Endothelial cell of umbilical vein (primary cell): ENCODE data around the gene C1orf159. TPM values are rescaled to one million over a fixed set of nuclear protein-coding genes. Genes with fewer than 3 reads are reported as not detected.

ENCODE experiments used
- BruUV-seq: library from RNA; stranded (reverse); fragments of 400-500 nt; replicated peaks from 2 replicates; lab custom pipeline; 2021; lab: Mats Ljungman, UMichigan
- CTCF ChIA-PET: fragments of 300-600, 350-600 bp; sonication (Branson Sonifier 250); formaldehyde crosslinking; loops from one replicate; lab custom pipeline; 2021; ENCODE audit warnings: antibody characterized with exemption, inconsistent platforms; lab: Charles Lee
- POLR2A ChIA-PET: fragments of 300-600, 350-600 bp; sonication (Branson Sonifier 250); formaldehyde crosslinking; loops from one replicate; lab custom pipeline; 2021; ENCODE audit warnings: antibody characterized with exemption, inconsistent platforms; lab: Charles Lee
- DNase-seq: peaks from one replicate; pipeline ENCODE4 v3.0.0-alpha.2; 2011; ENCODE audit warnings: low read depth, low spot score
- FAIRE-seq: peaks from 2 replicates; lab custom pipeline; 2011; peaks lifted over from hg19 to GRCh38; lab: Jason Lieb, UNC
- H2AFZ ChIP-seq: 2 replicates; pipeline ENCODE4 v1.6.0; 2012; ENCODE audit warnings: low read depth, low read length, control low read depth, inconsistent platforms
- H3K27ac ChIP-seq: 2 replicates; pipeline ENCODE4 v1.5.1; 2011; ENCODE audit warnings: low read depth, mild to moderate bottlenecking, control low read depth, low read length, moderate library complexity; ENCODE audit not compliant: insufficient read depth
- H3K27me3 ChIP-seq, 2 experiments: 2 replicates each; pipeline versions ENCODE4 v1.6.0 to v1.6.1; 2011; ENCODE audit warnings: low read length in 2 of 2, mixed read lengths in 1 of 2; ENCODE audit not compliant: control insufficient read depth in 2 of 2, insufficient read depth in 2 of 2
- H3K36me3 ChIP-seq, 2 experiments: 2 replicates in 1 of 2; 3 replicates in 1 of 2; pipeline ENCODE4 v1.5.1; 2011; ENCODE audit warnings: low read length in 2 of 2, mild to moderate bottlenecking in 1 of 2, moderate library complexity in 1 of 2; ENCODE audit not compliant: control insufficient read depth in 2 of 2, insufficient read depth in 2 of 2; ENCODE audit errors: extremely low read depth in 1 of 2
- H3K4me1 ChIP-seq: 3 replicates; pipeline ENCODE4 v1.5.1; 2011; ENCODE audit warnings: mild to moderate bottlenecking, low read length; ENCODE audit not compliant: control insufficient read depth, insufficient read depth; ENCODE audit errors: extremely low read depth
- H3K4me2 ChIP-seq: 2 replicates; pipeline ENCODE4 v1.6.1; 2011; ENCODE audit warnings: low read length, control low read depth, mixed read lengths; ENCODE audit not compliant: insufficient read depth
- H3K4me3 ChIP-seq, 3 experiments: fragments of 200-600 bp in 1 of 3; sonication (generic), shearing (Covaris generic) in 1 of 3; replicated peaks in 1 of 3; 2 replicates each; pipeline ENCODE4 v1.5.1; 2011 to 2016; ENCODE audit warnings: control low read depth in 3 of 3, low read length in 3 of 3, mild to moderate bottlenecking in 2 of 3, inconsistent platforms in 1 of 3, low read depth in 1 of 3, moderate library complexity in 1 of 3; ENCODE audit not compliant: insufficient read depth in 1 of 3
- H3K79me2 ChIP-seq: 2 replicates; pipeline ENCODE4 v1.6.0; 2012; ENCODE audit warnings: low read length, inconsistent platforms; ENCODE audit not compliant: control insufficient read depth, insufficient read depth
- H3K9ac ChIP-seq: replicated peaks from 2 replicates; pipeline ENCODE3; 2011; ENCODE audit warnings: low read length, control low read depth; ENCODE audit not compliant: insufficient read depth; ENCODE audit errors: extremely low read depth
- H3K9me1 ChIP-seq: replicated peaks from 3 replicates; pipeline ENCODE4 v1.6.0; 2011; ENCODE audit warnings: mild to moderate bottlenecking, low read length; ENCODE audit not compliant: control insufficient read depth, insufficient read depth; ENCODE audit errors: extremely low read depth
- H3K9me3 ChIP-seq: replicated peaks from 2 replicates; pipeline ENCODE4 v1.5.1; 2012; ENCODE audit warnings: low read length, inconsistent platforms; ENCODE audit not compliant: control insufficient read depth, insufficient read depth
- H4K20me1 ChIP-seq: replicated peaks from 2 replicates; pipeline ENCODE3; 2011; ENCODE audit warnings: mild to moderate bottlenecking, low read length; ENCODE audit not compliant: control insufficient read depth, insufficient read depth; ENCODE audit errors: extremely low read depth
- CTCF ChIP-seq, 2 donors: IDR thresholded peaks; 1 replicate in 1 of 2; 2 replicates in 1 of 2; pipeline ENCODE4 v1.5.1; 2011; ENCODE audit warnings: low read length in 2 of 2, mild to moderate bottlenecking in 2 of 2, moderate library complexity in 2 of 2, control low read depth in 1 of 2, inconsistent platforms in 1 of 2, low read depth in 1 of 2; ENCODE audit not compliant: insufficient read depth in 1 of 2; ENCODE audit errors: extremely low read depth in 1 of 2
- EZH2 ChIP-seq: IDR thresholded peaks from 2 replicates; pipeline ENCODE4 v1.6.1; 2012; ENCODE audit warnings: borderline replicate concordance, low read depth, mild to moderate bottlenecking, moderate library complexity, low read length, inconsistent platforms; ENCODE audit not compliant: severe bottlenecking
- FOS ChIP-seq: IDR thresholded peaks from 2 replicates; pipeline ENCODE4 v1.6.1; 2011; ENCODE audit warnings: mild to moderate bottlenecking, low read length, moderate library complexity, borderline replicate concordance; ENCODE audit not compliant: insufficient read depth
- GATA2 ChIP-seq: IDR thresholded peaks from 2 replicates; pipeline ENCODE4 v1.7.0; 2011; ENCODE audit warnings: low read depth, mild to moderate bottlenecking, moderate library complexity, mixed read lengths, low read length; ENCODE audit not compliant: insufficient read length, insufficient read depth
- JUN ChIP-seq: IDR thresholded peaks from 2 replicates; pipeline ENCODE4 v1.6.1; 2011; ENCODE audit warnings: borderline replicate concordance, low read depth; ENCODE audit not compliant: insufficient read length, insufficient read depth
- MAX ChIP-seq: IDR thresholded peaks from 2 replicates; pipeline ENCODE4 v1.6.1; 2011; ENCODE audit not compliant: insufficient read depth, insufficient read length
- MYC ChIP-seq: IDR thresholded peaks from one replicate; pipeline ENCODE4 v1.6.1; 2011; ENCODE audit warnings: mild to moderate bottlenecking, low read depth, low read length
- POLR2A ChIP-seq: IDR thresholded peaks from 2 replicates; pipeline ENCODE4 v1.6.1; 2012; ENCODE audit warnings: low read depth, mild to moderate bottlenecking, control low read depth, low read length
- POLR2AphosphoS5 ChIP-seq: IDR thresholded peaks from 2 replicates; pipeline ENCODE4 v1.6.1; 2012; ENCODE audit warnings: low read depth, mild to moderate bottlenecking, control low read depth, low read length, moderate library complexity; ENCODE audit not compliant: insufficient read depth
- dilution Hi-C: fragments of 300-500 bp; cut with MboI; formaldehyde crosslinking; loops from one replicate; pipeline ENCODE4 v1.15.0; 2019; ENCODE audit warnings: low sequenced_read_pairs; ENCODE audit not compliant: extremely low pct_ligation_motif_present
- intact Hi-C: fragments of 100-400 bp; cut with micrococcal nuclease; formaldehyde crosslinking; loops from one replicate; pipeline ENCODE4 v1.10.0; 2022
- polyA plus RNA-seq, 4 experiments: library from polyadenylated mRNA; depleted of rRNA in 3 of 4; stranded (reverse) in 3 of 4; unstranded in 1 of 4; fragments of >200 nt; gene quantifications; 2 replicates each; pipeline versions ENCODE4 v1.2.1 to v1.2.3, GENCODE V29; 2011 to 2012; ENCODE audit warnings: missing spikeins in 1 of 4
- total RNA-seq: library from RNA; stranded (reverse); gene quantifications from 2 replicates; pipeline ENCODE4 v1.2.3, GENCODE V29; 2021

C1orf159 gene
- total and polyA plus RNA-seq, 2 donors (not counting 3 experiments of a cell fraction or from before 2014, with no cell fraction given): 16.1 to 20.1 TPM

GRCh38 chr1:1065265-1065939, 50.5 kb downstream of the C1orf159 start:
- Histone ChIP-seq H3K36me3 (no peaks in the 10 kb centered on the region), H3K9ac (no peak overlapping the region), H3K27ac (no peak overlapping the region), H3K4me1 (peaks cover 8% of the 10 kb centered on the region), H3K4me2 (no peak overlapping the region), H3K9me1 (no peaks in the 10 kb centered on the region), H4K20me1 (no peaks in the 10 kb centered on the region), H3K4me3 (no peak overlapping the region), H3K9me3 (no peaks in the 10 kb centered on the region), H3K79me2 (no peaks in the 10 kb centered on the region), H3K27me3 (peaks cover 0 to 2% of the 10 kb centered on the region in 2 experiments), H2AFZ (no peak overlapping the region)
- FAIRE-seq (no peak), DNase-seq (no peak)
- no TSS peak for BruUV-seq
- intact Hi-C loops: no loop called here
- CTCF ChIA-PET: interaction anchor here (1.5 to 2.2 kb wide), 3 partner anchors 46 to 84 kb away, joined by 3 to 12 read pairs (median 7); partner anchors contain the start of genes AGRN and PERM1
- POLR2A ChIA-PET: no interaction called here
- TF ChIP-seq CTCF (IDR thresholded peaks at IDR 0.05; ENCODE audit: extremely low read depth in 1 of 2, insufficient read depth in 1 of 2, low read depth in 1 of 2, low read length in 2 of 2) (no peak), FOS (no peak), MAX (no peak), EZH2 (no peak), GATA2 (no peak), POLR2AphosphoS5 (no peak), POLR2A (no peak), JUN (no peak), MYC (no peak)
- dilution Hi-C loops: no loop called here
